Nephron progenitor cell (in vitro differentiated cells): ENCODE measurements around the gene ARMC9.

Experiments used
- DNase-seq: peaks from one replicate; pipeline ENCODE4 v3.0.0; 2021
- H3K27ac Mint-ChIP-seq: 2 replicates; pipeline ENCODE4 v1.8.0; 2021; ENCODE audit warnings: mild to moderate bottlenecking, moderate library complexity, mixed read lengths
- H3K27me3 Mint-ChIP-seq: 2 replicates; pipeline ENCODE4 v1.8.0; 2021; ENCODE audit warnings: mild to moderate bottlenecking, low read depth, mixed read lengths; ENCODE audit not compliant: poor library complexity
- H3K36me3 Mint-ChIP-seq: 2 replicates; pipeline ENCODE4 v1.8.0; 2021; ENCODE audit warnings: low read depth, mixed read lengths
- H3K4me1 Mint-ChIP-seq: 2 replicates; pipeline ENCODE4 v1.8.0; 2021; ENCODE audit warnings: mixed read lengths
- H3K4me3 Mint-ChIP-seq: 2 replicates; pipeline ENCODE4 v1.8.0; 2021; ENCODE audit warnings: mild to moderate bottlenecking, moderate library complexity, mixed read lengths
- H3K9me3 Mint-ChIP-seq: 2 replicates; pipeline ENCODE4 v1.8.0; 2021; ENCODE audit warnings: mild to moderate bottlenecking, moderate library complexity, mixed read lengths
- CTCF ChIP-seq: fragments of 200-600 bp; sonication (generic); IDR thresholded peaks from 2 replicates; pipeline ENCODE4 v1.5.0; 2021; ENCODE audit warnings: antibody characterized with exemption

ARMC9 gene

DNA sequence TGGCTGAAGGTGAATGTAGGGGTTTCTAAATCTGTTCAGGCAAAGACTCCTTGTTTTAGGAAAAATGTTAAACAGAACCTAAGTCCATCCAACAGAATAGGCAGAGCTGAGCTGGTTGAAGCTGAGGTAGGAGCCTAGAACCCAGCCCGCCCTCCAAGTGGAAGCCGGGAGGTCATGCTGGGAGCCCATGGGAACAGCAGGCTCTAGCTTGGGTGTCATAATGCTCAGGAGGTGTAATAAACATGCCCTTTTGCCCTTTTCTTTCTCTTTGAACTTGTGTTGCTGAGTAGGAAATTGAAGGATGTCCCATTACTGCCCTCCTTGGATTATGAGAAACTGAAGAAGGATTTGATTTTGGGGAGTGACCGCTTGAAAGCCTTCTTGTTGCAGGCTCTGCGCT lies 60.3 kb downstream of the ARMC9 start:
- no peak for DNase-seq
- no peak for TF ChIP-seq CTCF
- Mint-ChIP-seq H3K27me3 (peaks cover under 1% of the 10 kb centered on the region), H3K27ac (no peak overlapping the region), H3K36me3 (peaks cover 82% of the 10 kb centered on the region), H3K4me3 (no peak overlapping the region), H3K9me3 (no peaks in the 10 kb centered on the region), H3K4me1 (no peaks in the 10 kb centered on the region)

- Mint-ChIP-seq H3K36me3 (peaks cover 81% of the 10 kb centered on the region), H3K4me3 (no peak overlapping the region), H3K9me3 (no peaks in the 10 kb centered on the region), H3K27me3 (no peaks in the 10 kb centered on the region), H3K27ac (no peak overlapping the region), H3K4me1 (no peaks in the 10 kb centered on the region)
- no peak for TF ChIP-seq CTCF
- DNase-seq: no peak
Measured at GRCh38 chr2:231259104-231259503, 60.7 kb downstream of the ARMC9 start.

GRCh38 chr2:231260442-231261208 lies 62.2 kb downstream of the ARMC9 start:
- H3K27me3 Mint-ChIP-seq: no peaks in the 10 kb centered on the region
- DNase-seq: no peak
- no peak overlapping the region for H3K27ac Mint-ChIP-seq
- H3K4me1 Mint-ChIP-seq: no peaks in the 10 kb centered on the region
- no peak overlapping the region for H3K4me3 Mint-ChIP-seq
- no peak for TF ChIP-seq CTCF
- no peaks in the 10 kb centered on the region for H3K9me3 Mint-ChIP-seq
- peaks cover 76% of the 10 kb centered on the region for H3K36me3 Mint-ChIP-seq

DNA sequence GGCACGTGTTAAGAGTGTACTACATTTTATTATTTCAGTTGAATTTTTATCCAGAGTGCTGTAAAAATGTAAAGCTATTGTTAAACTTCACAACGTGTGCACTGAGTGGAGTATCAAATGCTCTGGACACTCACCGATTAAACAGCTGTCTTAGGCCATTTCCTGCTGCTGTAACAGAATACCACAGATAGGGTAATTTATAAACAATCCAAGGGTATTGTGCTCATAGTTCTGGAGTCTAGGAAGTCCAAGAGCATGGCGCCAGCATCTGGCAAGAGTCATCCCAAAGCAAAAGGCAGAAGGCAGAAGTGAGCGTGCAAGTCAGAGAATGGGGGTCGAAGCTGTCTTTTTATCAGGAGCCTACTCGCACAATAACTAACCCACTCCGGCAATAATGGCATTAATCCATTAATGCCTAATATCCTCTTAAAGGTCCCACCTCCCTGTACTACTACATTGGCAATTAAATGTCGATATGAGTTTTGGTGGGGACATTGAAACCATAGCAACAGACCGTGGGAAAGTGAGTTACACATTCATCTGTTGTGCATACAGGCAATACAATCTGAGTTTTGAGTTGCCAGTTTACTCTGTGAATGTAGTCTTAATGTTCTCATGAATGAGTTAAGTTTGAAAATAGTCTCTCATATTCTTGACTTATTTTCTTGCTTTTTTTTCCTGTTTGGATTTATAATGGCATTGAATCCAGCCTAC lies 64.8 kb downstream of the ARMC9 start:
- Mint-ChIP-seq H3K4me3 (no peak overlapping the region), H3K4me1 (no peaks in the 10 kb centered on the region), H3K27me3 (no peaks in the 10 kb centered on the region), H3K9me3 (no peaks in the 10 kb centered on the region), H3K36me3 (peaks cover 72% of the 10 kb centered on the region), H3K27ac (no peak overlapping the region)
- TF ChIP-seq CTCF: no peak
- DNase-seq: no peak

DNA sequence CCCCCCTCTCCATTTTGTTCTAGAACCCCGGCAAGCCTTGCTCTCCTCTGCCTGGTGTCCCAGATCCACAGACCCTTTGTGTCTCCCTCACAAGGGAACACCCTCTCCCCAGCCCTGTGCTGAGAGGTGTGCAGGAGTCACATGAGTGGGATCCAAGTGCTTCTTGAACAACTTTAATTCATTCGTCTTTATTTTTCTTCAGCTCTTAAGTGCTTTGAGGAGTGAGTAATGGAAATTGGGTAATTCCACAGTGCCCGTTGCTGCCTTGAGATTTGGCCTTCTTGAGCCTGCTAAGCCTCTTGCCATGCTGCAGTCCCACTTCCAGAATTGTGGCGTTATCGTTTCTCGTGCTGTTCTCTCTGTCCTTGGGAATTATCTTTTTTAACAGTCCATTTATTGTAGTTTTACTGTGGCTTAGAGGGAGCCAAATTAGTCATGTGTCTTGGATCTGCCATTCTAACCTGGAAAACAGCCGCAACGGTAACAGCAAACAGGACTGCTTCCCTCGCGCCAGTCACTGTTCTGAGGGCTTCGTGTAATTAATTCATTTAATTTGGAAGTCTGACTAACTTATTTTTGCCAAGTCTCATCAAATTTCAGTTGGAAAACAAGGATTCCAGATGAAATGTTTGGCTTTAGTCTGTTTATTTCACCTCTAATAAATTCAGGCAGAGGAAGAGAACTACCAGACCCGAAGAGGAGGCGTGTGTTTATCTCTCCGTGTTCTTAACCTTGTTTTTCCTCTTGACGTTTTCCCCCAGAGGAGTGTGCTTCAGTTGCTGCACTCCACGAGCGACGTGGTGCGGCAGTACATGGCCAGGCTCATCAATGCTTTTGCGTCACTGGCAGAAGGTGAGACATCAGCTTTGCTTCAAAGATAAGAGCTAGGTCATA lies 72.0 kb downstream of the ARMC9 start:
- Mint-ChIP-seq H3K27me3 (no peaks in the 10 kb centered on the region), H3K9me3 (no peaks in the 10 kb centered on the region), H3K27ac (peak overlapping the region; percentile 64), H3K4me3 (no peak overlapping the region), H3K36me3 (peaks cover 78% of the 10 kb centered on the region), H3K4me1 (peaks cover 18% of the 10 kb centered on the region)
- no peak for DNase-seq
- TF ChIP-seq CTCF: no peak
